Stomach (tissue), 9 donors: ENCODE data around the gene LMCD1. TPM values are rescaled to one million over a fixed set of nuclear protein-coding genes. Genes with fewer than 3 reads are reported as not detected.

Experiments
- DNase-seq, 2 donors: peaks; one replicate each; pipeline versions ENCODE4 v3.0.0 to v3.0.0-alpha.2; 2013 to 2019
- H3K27ac ChIP-seq, 5 donors: fragments of 200-600 bp in 4 of 5; sonication (generic) in 4 of 5; one replicate each; pipeline ENCODE4 v1.5.1; 2013 to 2019; ENCODE audit warnings: mild to moderate bottlenecking in 1 of 5, moderate library complexity in 1 of 5
- H3K27me3 ChIP-seq, 3 donors: fragments of 200-600 bp; sonication (generic); one replicate each; pipeline ENCODE4 v1.5.1; 2017 to 2019; ENCODE audit warnings: mixed run types in 1 of 3
- H3K36me3 ChIP-seq, 4 donors: fragments of 200-600 bp; sonication (generic); 1 replicate in 3 of 4; 2 replicates in 1 of 4; pipeline ENCODE4 v1.5.1; 2016 to 2019
- H3K4me1 ChIP-seq, 4 donors: fragments of 200-600 bp; sonication (generic); one replicate each; pipeline ENCODE4 v1.5.1; 2016 to 2019
- H3K4me3 ChIP-seq, 4 donors: fragments of 200-600 bp; sonication (generic) in 3 of 4; one replicate each; pipeline ENCODE4 v1.5.1; 2016 to 2019; ENCODE audit warnings: mild to moderate bottlenecking in 1 of 4
- H3K9me3 ChIP-seq, 4 donors: fragments of 200-600 bp; sonication (generic); one replicate each; pipeline ENCODE4 v1.5.1; 2016 to 2019
- EP300 ChIP-seq: sonication (generic); formaldehyde crosslinking; IDR thresholded peaks from one replicate; pipeline ENCODE4 v1.6.1; 2017; ENCODE audit warnings: antibody characterized with exemption
- POLR2A ChIP-seq, 4 donors: fragments of 450-650 bp; IDR thresholded peaks; one replicate each; pipeline ENCODE4 v1.6.1; 2016; ENCODE audit warnings: antibody characterized with exemption in 4 of 4, control low read depth in 2 of 4, mild to moderate bottlenecking in 1 of 4, moderate library complexity in 1 of 4
- POLR2AphosphoS5 ChIP-seq, 3 donors: sonication (generic); formaldehyde crosslinking; IDR thresholded peaks; one replicate each; pipeline ENCODE4 v1.6.1; 2016; ENCODE audit warnings: antibody characterized with exemption in 3 of 3
- WGBS, 5 donors: extraction: QIAGEN DNeasy Blood & Tissue Kit in 3 of 5; methylation state at CpG; one replicate each; pipeline versions ENCODE4 v1.1.5 to v1.1.7; 2013 to 2018; 5-methylcytosine and 5-hydroxymethylcytosine counted together
- intact Hi-C: fragments of 100-400 bp; cut with DNase I; formaldehyde crosslinking; loops from one replicate; pipeline ENCODE4 v1.15.1; 2023; ENCODE audit warnings: low total_unique reads
- polyA plus RNA-seq, 3 donors: library from polyadenylated mRNA; stranded (reverse); fragments of 200-250 nt; gene quantifications; one replicate each; pipeline ENCODE4 v1.2.3, GENCODE V29; 2013
- total RNA-seq, 5 donors: library from RNA; depleted of rRNA; stranded (reverse); fragments of >200 nt; gene quantifications; one replicate each; pipeline versions ENCODE4 v1.1.0 to v1.2.3, GENCODE V29; 2014 to 2016
- TF ChIP-seq, protein P1 (sequence below), 7 experiments: fragments of 450-650 bp in 4 of 7; fragments of 200-600 bp in 3 of 7; sonication (generic) in 3 of 7; IDR thresholded peaks; one replicate each; pipeline ENCODE4 v1.5.1; 2016 to 2019; ENCODE audit warnings: antibody characterized with exemption in 7 of 7, control low read depth in 2 of 7, mild to moderate bottlenecking in 1 of 7
- donor health status: healthy with polysubstance abuse.
- donor health status: Bipolar disorder and iron deficiency.
- donor health status: healthy.

Gene LMCD1
- total and polyA plus RNA-seq, 8 donors = 0.58 to 60.2 (median 23.7) TPM

DNA sequence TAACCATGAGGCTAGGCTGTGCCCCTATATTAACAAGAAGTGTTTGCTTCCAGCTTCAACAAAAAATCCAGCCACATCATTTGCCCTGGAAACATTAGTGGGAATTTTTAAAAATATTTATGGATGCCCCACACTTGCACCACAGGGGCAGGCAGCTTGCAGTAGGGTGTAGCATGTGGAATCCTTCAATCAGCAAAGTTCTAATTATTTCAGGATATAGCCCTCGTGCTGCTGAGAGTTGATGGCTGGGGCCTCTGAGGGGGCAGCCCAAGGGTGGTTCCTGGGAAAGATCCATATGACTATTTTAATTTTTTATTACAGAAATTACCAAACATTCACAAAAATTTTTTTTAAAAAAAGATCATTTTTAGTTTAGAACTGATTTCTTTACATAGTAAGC lies 35.1 kb upstream of the LMCD1 start:
- Histone ChIP-seq H3K4me3 (no peak overlapping the region), H3K36me3 (no peaks in the 10 kb centered on the region), H3K4me1 (peaks cover 0 to 10% (median 0%) of the 10 kb centered on the region in 4 donors), H3K9me3 (no peaks in the 10 kb centered on the region), H3K27me3 (no peaks in the 10 kb centered on the region), H3K27ac (no peak overlapping the region)
- TF ChIP-seq, protein P1, sequence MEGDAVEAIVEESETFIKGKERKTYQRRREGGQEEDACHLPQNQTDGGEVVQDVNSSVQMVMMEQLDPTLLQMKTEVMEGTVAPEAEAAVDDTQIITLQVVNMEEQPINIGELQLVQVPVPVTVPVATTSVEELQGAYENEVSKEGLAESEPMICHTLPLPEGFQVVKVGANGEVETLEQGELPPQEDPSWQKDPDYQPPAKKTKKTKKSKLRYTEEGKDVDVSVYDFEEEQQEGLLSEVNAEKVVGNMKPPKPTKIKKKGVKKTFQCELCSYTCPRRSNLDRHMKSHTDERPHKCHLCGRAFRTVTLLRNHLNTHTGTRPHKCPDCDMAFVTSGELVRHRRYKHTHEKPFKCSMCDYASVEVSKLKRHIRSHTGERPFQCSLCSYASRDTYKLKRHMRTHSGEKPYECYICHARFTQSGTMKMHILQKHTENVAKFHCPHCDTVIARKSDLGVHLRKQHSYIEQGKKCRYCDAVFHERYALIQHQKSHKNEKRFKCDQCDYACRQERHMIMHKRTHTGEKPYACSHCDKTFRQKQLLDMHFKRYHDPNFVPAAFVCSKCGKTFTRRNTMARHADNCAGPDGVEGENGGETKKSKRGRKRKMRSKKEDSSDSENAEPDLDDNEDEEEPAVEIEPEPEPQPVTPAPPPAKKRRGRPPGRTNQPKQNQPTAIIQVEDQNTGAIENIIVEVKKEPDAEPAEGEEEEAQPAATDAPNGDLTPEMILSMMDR (IDR thresholded peaks at IDR 0.05) = no peak
- TF ChIP-seq POLR2AphosphoS5 (IDR thresholded peaks at IDR 0.05) (no peak), EP300 (no peak)
- no peak for DNase-seq
- 73 to 90% (median 86%) methylated on average over 1 of the region's 1 CpG for WGBS, 5 donors
- intact Hi-C loops = no loop called here

DNA sequence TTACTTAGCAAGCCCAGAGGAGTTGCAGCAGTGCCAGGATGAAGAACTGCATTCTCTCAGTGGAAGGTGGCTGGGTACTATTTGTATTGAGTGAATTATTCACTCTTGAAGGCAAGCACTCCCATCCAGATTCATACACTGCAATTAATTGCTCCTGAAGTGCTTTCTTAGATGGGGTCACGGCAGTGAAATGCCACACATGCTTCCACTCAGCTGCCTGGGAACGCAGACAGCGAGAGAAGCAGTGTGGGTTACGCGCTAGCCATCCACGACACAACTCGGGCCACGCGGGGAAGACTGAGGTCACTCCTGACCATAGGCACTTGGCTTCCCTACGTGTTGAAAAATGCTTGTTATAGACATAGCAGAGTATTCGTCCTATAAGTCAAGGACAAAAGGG lies 30.8 kb upstream of the LMCD1 start:
- Histone ChIP-seq H3K27me3 (no peaks in the 10 kb centered on the region), H3K36me3 (no peaks in the 10 kb centered on the region), H3K4me1 (peaks cover 0 to 10% (median 0%) of the 10 kb centered on the region in 4 donors), H3K4me3 (no peak overlapping the region), H3K9me3 (no peaks in the 10 kb centered on the region), H3K27ac (peak overlapping the region in 1 of 5 donors; percentile 79)
- peak in 1 of 2 donors; percentile 44 for DNase-seq
- intact Hi-C loops = no loop called here
- WGBS, 5 donors = 83 to 93% (median 86%) methylated on average over 11 of the region's 11 CpGs
- TF ChIP-seq POLR2A (IDR thresholded peaks at IDR 0.05) (no peak), POLR2AphosphoS5 (IDR thresholded peaks at IDR 0.05) (peak in 2 of 3 donors; percentile 23 to 46)

DNA sequence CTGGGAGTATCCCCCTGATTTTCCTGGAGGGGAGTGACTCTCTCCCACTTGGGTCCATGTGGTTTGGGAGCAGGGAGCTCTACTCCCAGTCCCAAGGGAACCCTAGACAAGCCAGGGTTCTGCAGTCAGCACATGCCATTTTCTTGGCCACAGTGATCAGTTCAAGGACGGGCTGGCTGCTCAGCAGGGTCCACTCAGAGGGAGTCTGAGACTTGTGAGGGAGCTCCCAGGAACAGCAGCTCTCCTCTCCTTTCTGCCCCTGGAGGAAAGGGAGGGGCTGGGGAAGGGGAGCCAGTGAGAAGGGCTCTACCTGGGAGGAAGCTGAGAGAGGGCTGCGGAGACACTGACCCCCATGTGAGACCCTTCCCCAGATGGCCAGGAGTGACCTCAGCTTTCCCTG lies 29.1 kb upstream of the LMCD1 start:
- intact Hi-C loops = no loop called here
- TF ChIP-seq, protein P1 (IDR thresholded peaks at IDR 0.05) = no peak
- TF ChIP-seq EP300 (no peak), POLR2AphosphoS5 (IDR thresholded peaks at IDR 0.05) (no peak), POLR2A (IDR thresholded peaks at IDR 0.05) (no peak)
- 75 to 90% (median 85%) methylated on average over 2 of the region's 2 CpGs for WGBS, 5 donors

DNA sequence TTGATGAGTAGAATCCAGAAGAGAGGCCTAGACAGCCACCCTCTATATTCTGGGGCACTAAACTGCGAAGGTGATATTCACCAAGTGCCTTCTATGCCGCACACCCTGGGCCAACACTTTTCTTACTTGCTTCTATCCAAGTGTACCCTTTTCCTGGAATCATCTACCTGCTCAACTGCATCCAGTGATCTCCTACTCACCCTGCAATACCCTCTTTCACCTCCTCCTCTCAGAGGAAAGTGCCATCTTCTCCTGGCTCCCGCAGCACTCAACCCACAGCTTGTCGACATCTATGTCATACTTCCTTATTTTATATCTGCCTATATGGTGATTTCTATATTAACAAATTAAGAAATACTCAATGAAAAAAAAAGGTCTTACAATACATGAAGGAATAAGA lies 28.6 kb upstream of the LMCD1 start:
- Histone ChIP-seq H3K4me1 (peaks cover 0 to 10% (median 0%) of the 10 kb centered on the region in 4 donors), H3K27ac (peak overlapping the region in 1 of 5 donors; percentile 37), H3K36me3 (no peaks in the 10 kb centered on the region), H3K27me3 (no peaks in the 10 kb centered on the region), H3K4me3 (no peak overlapping the region), H3K9me3 (no peaks in the 10 kb centered on the region)
- intact Hi-C loops = no loop called here
- 94 to 98% (median 96%) methylated on average over 4 of the region's 4 CpGs for WGBS, 5 donors
- DNase-seq = no peak
- TF ChIP-seq, protein P1 (IDR thresholded peaks at IDR 0.05) = no peak
- no peak for TF ChIP-seq POLR2A (IDR thresholded peaks at IDR 0.05)
- TF ChIP-seq POLR2AphosphoS5 (IDR thresholded peaks at IDR 0.05) = no peak
- no peak for TF ChIP-seq EP300

More for the DNA sequence above, 29.1 kb upstream of the LMCD1 start:
- Histone ChIP-seq H3K4me3 (no peak overlapping the region), H3K27me3 (no peaks in the 10 kb centered on the region), H3K4me1 (peaks cover 0 to 10% (median 0%) of the 10 kb centered on the region in 4 donors), H3K9me3 (no peaks in the 10 kb centered on the region), H3K36me3 (no peaks in the 10 kb centered on the region), H3K27ac (peak overlapping the region in 1 of 5 donors; percentile 37)
- no peak for DNase-seq

DNA sequence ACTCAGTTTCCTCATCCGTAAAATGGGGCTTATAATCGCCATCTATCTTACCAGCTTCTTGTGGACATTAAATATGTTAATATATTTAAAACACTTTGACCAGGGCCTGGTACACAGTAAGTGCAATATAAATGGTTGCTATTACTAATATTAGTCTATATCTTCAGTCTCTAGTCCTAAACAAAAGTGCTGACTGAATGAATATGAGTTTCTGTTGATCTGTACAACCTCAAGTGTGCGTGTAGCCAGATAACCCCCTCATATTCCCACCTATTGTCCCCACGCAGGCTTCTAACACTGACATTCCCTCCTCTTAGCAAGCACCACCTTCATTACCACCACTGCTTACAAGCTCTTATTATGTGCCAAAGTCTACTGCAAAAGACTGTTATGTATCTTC lies 27.6 kb upstream of the LMCD1 start:
- no peak for DNase-seq
- 59 to 93% (median 84%) methylated on average over 4 of the region's 4 CpGs for WGBS, 5 donors
- no peak overlapping the region for H3K27ac ChIP-seq
- H3K27me3 ChIP-seq = no peaks in the 10 kb centered on the region
- H3K36me3 ChIP-seq = no peaks in the 10 kb centered on the region
- H3K4me1 ChIP-seq = peaks cover 0 to 10% (median 0%) of the 10 kb centered on the region in 4 donors
- no peak for TF ChIP-seq EP300
- TF ChIP-seq, protein P1 (IDR thresholded peaks at IDR 0.05) = no peak
- TF ChIP-seq POLR2A (IDR thresholded peaks at IDR 0.05) = no peak
- no peak for TF ChIP-seq POLR2AphosphoS5 (IDR thresholded peaks at IDR 0.05)
- no peaks in the 10 kb centered on the region for H3K9me3 ChIP-seq
- no peak overlapping the region for H3K4me3 ChIP-seq
- intact Hi-C loops = no loop called here
